Neural progenitor cell (in vitro differentiated cells): ENCODE results near the gene DLG2. TPM values are rescaled to one million over a fixed set of nuclear protein-coding genes. Genes with fewer than 3 reads are reported as not detected.

Source experiments
- DNase-seq: peaks from one replicate; pipeline ENCODE4 v3.0.0-alpha.2; 2016; ENCODE audit warnings: low spot score
- H2AFZ ChIP-seq: fragments of 200-600 bp; sonication (generic); replicated peaks from 2 replicates; pipeline ENCODE4 v1.6.1; 2016; ENCODE audit warnings: antibody characterized with exemption
- H3F3A ChIP-seq: fragments of 200-600 bp; sonication (generic); 2 replicates; pipeline ENCODE4 v1.6.1; 2016; ENCODE audit warnings: antibody characterized with exemption, low read depth
- H3K27ac ChIP-seq: fragments of 200-600 bp; sonication (generic); 2 replicates; pipeline ENCODE4 v1.5.1; 2016; ENCODE audit warnings: mild to moderate bottlenecking
- H3K27me3 ChIP-seq: fragments of 200-600 bp; sonication (generic); 2 replicates; pipeline ENCODE4 v1.6.1; 2016; ENCODE audit warnings: mild to moderate bottlenecking, moderate library complexity
- H3K36me3 ChIP-seq: fragments of 200-600 bp; sonication (generic); 2 replicates; pipeline ENCODE4 v1.5.1; 2016
- H3K4me1 ChIP-seq: fragments of 200-600 bp; sonication (generic); 2 replicates; pipeline ENCODE4 v1.6.1; 2016; ENCODE audit warnings: mixed run types
- H3K4me2 ChIP-seq: fragments of 200-600 bp; sonication (generic); 2 replicates; pipeline ENCODE4 v1.6.1; 2016
- H3K4me3 ChIP-seq: fragments of 200-600 bp; sonication (generic); 2 replicates; pipeline ENCODE4 v1.5.1; 2016
- H3K79me2 ChIP-seq: fragments of 200-600 bp; sonication (generic); 2 replicates; pipeline ENCODE4 v1.6.1; 2016; ENCODE audit warnings: low read depth
- H3K9ac ChIP-seq: fragments of 200-600 bp; sonication (generic); 2 replicates; pipeline ENCODE4 v1.6.1; 2016
- H3K9me3 ChIP-seq: fragments of 200-600 bp; sonication (generic); 2 replicates; pipeline ENCODE4 v1.5.1; 2016; ENCODE audit warnings: low read depth
- H4K20me1 ChIP-seq: fragments of 200-600 bp; sonication (generic); 2 replicates; pipeline ENCODE4 v1.6.1; 2016; ENCODE audit warnings: low read depth
- H3K27ac Mint-ChIP-seq: 3 replicates; pipeline ENCODE4 v1.8.0; 2021; ENCODE audit warnings: mixed read lengths
- H3K27me3 Mint-ChIP-seq: 2 replicates; pipeline ENCODE4 v1.8.0; 2022; ENCODE audit warnings: low read depth, mild to moderate bottlenecking, inconsistent platforms, moderate library complexity, mixed read lengths; ENCODE audit not compliant: insufficient read depth
- H3K36me3 Mint-ChIP-seq: 3 replicates; pipeline ENCODE4 v1.8.0; 2021; ENCODE audit warnings: mixed read lengths
- H3K4me1 Mint-ChIP-seq: 3 replicates; pipeline ENCODE4 v1.8.0; 2021; ENCODE audit warnings: mixed read lengths
- H3K4me3 Mint-ChIP-seq: 3 replicates; pipeline ENCODE4 v1.8.0; 2021; ENCODE audit warnings: mild to moderate bottlenecking, moderate library complexity, mixed read lengths
- H3K9me3 Mint-ChIP-seq: 3 replicates; pipeline ENCODE4 v1.8.0; 2020; ENCODE audit warnings: mixed read lengths
- CTCF ChIP-seq: fragments of 200-600 bp; sonication (generic); IDR thresholded peaks from 2 replicates; pipeline ENCODE4 v1.5.1; 2017; ENCODE audit warnings: antibody characterized with exemption, mild to moderate bottlenecking
- EZH2 ChIP-seq: fragments of 200-600 bp; sonication (generic); IDR thresholded peaks from 2 replicates; pipeline ENCODE4 v1.6.1; 2017; ENCODE audit warnings: antibody characterized with exemption, mild to moderate bottlenecking, moderate library complexity
- EZH2phosphoT487 ChIP-seq: fragments of 200-600 bp; sonication (generic); IDR thresholded peaks from 2 replicates; pipeline ENCODE4 v1.6.1; 2017; ENCODE audit warnings: antibody characterized with exemption
- total RNA-seq: library from RNA; depleted of rRNA; stranded (reverse); fragments of >200 nt; gene quantifications from 2 replicates; pipeline ENCODE4 v1.2.3, GENCODE V29; 2015; ENCODE audit warnings: low replicate concordance

Gene DLG2
- total RNA-seq, 1 donor from 2014 or later, result 7.5 TPM

GRCh38 chr11:83583757-83584366, 2043.3 kb downstream of the DLG2 start:
- H3K4me3 Mint-ChIP-seq, result no peak overlapping the region
- Histone ChIP-seq H4K20me1 (no peaks in the 10 kb centered on the region), H2AFZ (no peak overlapping the region), H3K79me2 (no peaks in the 10 kb centered on the region), H3K27me3 (no peaks in the 10 kb centered on the region), H3K4me1 (no peaks in the 10 kb centered on the region), H3F3A (no peaks in the 10 kb centered on the region), H3K4me3 (no peak overlapping the region), H3K9ac (no peak overlapping the region), H3K36me3 (no peaks in the 10 kb centered on the region), H3K4me2 (no peak overlapping the region), H3K9me3 (no peaks in the 10 kb centered on the region), H3K27ac (no peak overlapping the region)
- H3K27ac Mint-ChIP-seq, result no peak overlapping the region
- H3K4me1 Mint-ChIP-seq, result peaks cover 4% of the 10 kb centered on the region
- H3K36me3 Mint-ChIP-seq, result no peaks in the 10 kb centered on the region
- DNase-seq, result no peak
- H3K9me3 Mint-ChIP-seq, result no peaks in the 10 kb centered on the region
- TF ChIP-seq CTCF, result no peak
- TF ChIP-seq EZH2, result no peak
- TF ChIP-seq EZH2phosphoT487, result no peak
- no peaks in the 10 kb centered on the region for H3K27me3 Mint-ChIP-seq

- H3K4me2 ChIP-seq, result no peak overlapping the region
- H3K36me3 Mint-ChIP-seq, result no peaks in the 10 kb centered on the region
- peaks cover 8% of the 10 kb centered on the region for H3K4me1 Mint-ChIP-seq
Measured at GRCh38 chr11:83574519-83574918, 2052.6 kb downstream of the DLG2 start.

GRCh38 chr11:83572581-83573496, 2054.3 kb downstream of the DLG2 start:
- Mint-ChIP-seq H3K36me3 (no peaks in the 10 kb centered on the region), H3K27ac (no peak overlapping the region), H3K9me3 (no peaks in the 10 kb centered on the region), H3K4me3 (no peak overlapping the region), H3K4me1 (peaks cover 4% of the 10 kb centered on the region), H3K27me3 (peaks cover 2% of the 10 kb centered on the region)
- no peak for DNase-seq
- Histone ChIP-seq H3K9ac (no peak overlapping the region), H3K4me3 (no peak overlapping the region), H3F3A (no peaks in the 10 kb centered on the region), H3K27me3 (no peaks in the 10 kb centered on the region), H3K27ac (no peak overlapping the region), H3K4me1 (peaks cover 8% of the 10 kb centered on the region), H2AFZ (no peak overlapping the region), H3K36me3 (no peaks in the 10 kb centered on the region), H3K79me2 (no peaks in the 10 kb centered on the region), H4K20me1 (no peaks in the 10 kb centered on the region), H3K4me2 (no peak overlapping the region), H3K9me3 (no peaks in the 10 kb centered on the region)
- TF ChIP-seq EZH2 (no peak), CTCF (no peak), EZH2phosphoT487 (no peak)

More at GRCh38 chr11:83574519-83574918, 2052.6 kb downstream of the DLG2 start:
- Histone ChIP-seq H3K27me3 (no peaks in the 10 kb centered on the region), H4K20me1 (no peaks in the 10 kb centered on the region), H3F3A (no peaks in the 10 kb centered on the region), H3K79me2 (no peaks in the 10 kb centered on the region), H3K27ac (no peak overlapping the region), H3K4me1 (peaks cover 5% of the 10 kb centered on the region), H3K9ac (no peak overlapping the region), H3K36me3 (no peaks in the 10 kb centered on the region), H3K4me3 (no peak overlapping the region), H2AFZ (no peak overlapping the region), H3K9me3 (no peaks in the 10 kb centered on the region)
- H3K27ac Mint-ChIP-seq, result no peak overlapping the region
- no peaks in the 10 kb centered on the region for H3K9me3 Mint-ChIP-seq
- no peak overlapping the region for H3K4me3 Mint-ChIP-seq
- no peak for DNase-seq
- H3K27me3 Mint-ChIP-seq, result peaks cover 2% of the 10 kb centered on the region
- TF ChIP-seq EZH2phosphoT487, result no peak
- no peak for TF ChIP-seq CTCF
- no peak for TF ChIP-seq EZH2
